ENCODE results near the gene MSH3.

Gene MSH3

DNA sequence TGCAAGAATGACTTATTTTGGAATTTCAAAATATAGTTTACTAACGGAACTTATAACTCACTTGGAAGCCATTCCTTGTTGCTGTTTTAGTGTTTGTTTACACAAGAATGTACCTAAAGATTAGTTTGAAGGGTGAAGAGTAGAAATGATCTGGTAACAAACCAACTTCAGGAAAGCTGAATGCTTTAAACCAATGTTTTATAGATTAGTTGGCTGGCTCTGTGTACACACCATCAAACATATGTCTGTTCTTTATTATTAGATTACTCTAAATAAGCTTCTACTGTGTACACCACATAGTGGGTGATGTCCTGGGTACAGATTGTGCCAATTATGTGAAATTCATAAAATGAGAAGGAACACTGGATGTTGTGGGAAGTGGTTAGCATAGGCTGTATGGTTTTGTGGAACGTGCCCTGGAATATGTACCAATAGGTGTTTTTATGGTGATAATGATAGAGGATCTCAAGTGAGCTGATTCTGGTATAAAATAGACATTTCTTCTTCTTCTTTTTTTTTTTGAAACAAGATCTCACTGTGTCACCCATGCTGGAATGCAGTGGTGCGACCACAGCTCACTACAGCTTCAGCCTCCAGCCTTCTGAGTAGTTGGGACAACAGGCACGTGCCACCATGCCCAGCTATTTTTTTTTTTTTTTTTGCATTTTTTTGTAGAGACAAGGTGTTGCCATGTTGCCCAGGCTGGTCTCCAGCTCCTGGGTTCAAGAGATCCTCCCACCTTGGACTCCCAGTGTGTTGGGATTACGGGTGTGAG is 109.6 kb downstream of the MSH3 start:
- TF ChIP-seq GATA3 (IDR thresholded peaks at IDR 0.05; ENCODE audit: low read depth, low read length) (no peak), GATA2 (IDR thresholded peaks at IDR 0.05; ENCODE audit: low read depth, low read length) (no peak)

DNA sequence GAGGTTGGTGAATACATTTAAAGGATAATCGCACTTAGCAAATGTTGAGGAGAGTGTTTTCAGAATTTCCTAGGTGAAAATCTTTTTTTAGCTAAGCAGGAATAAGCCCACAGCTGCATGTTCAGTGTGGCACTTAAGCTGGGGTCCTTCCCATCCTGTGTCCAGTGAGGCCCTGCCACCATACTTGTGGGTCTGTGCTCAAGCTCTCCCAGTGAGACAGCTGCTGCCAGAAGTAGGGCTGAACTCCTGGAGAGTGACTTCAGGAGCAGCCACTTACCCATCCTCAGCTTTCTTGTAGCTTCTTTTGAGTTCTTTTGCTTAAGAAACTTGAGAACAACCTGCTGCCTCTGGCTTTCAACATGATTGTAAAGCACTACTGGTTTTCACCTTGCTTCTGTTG is 110.3 kb downstream of the MSH3 start:
- TF ChIP-seq GATA3 (IDR thresholded peaks at IDR 0.05; ENCODE audit: low read depth, low read length) (no peak), GATA2 (IDR thresholded peaks at IDR 0.05; ENCODE audit: low read depth, low read length) (no peak)

DNA sequence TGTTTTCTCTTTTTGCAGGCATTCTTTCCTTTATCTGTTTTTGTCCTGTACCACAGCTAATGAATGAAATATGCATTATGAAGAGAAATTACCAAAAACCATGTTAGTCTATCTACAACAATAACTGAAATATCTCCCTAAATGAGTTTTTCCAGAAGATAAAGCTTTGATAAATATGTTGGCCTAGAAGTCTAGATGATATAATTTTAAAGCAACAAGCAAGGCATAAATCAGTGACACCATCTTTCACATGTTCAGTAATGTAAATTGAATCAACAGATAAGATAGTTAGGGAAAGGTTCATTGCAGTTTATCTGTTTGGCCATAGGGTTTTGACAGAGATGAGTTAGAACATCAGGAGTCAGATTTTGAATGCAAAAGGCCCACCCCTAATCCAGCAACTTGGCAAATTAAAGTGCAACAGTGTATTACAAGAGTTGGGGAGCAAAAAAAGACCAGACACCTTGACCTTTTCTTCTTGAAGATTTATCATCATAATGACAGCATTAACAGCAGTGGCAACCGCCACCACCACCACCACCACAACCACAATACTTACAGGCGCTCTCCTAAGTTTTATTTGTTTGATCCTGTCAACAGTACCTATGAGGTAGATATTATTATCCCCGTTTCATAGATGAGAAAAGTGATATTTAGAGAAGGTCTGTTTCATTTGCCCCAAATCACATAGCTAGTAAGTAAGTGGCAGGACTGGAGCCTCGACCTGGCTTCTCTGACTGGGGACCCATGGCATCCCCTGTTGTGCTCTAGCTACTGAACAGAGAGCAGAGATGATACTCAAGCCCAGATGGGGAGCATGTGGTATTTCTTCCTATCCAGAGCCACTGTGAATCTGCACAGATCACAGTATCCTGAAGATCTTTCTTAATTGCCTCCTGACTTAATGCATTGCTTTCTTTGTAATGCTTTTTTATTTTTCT is 123.2 kb downstream of the MSH3 start:
- TF ChIP-seq GATA3 (IDR thresholded peaks at IDR 0.05; ENCODE audit: low read depth, low read length) = peak; percentile 63
- peak; percentile 56 for TF ChIP-seq GATA2 (IDR thresholded peaks at IDR 0.05; ENCODE audit: low read depth, low read length)

DNA sequence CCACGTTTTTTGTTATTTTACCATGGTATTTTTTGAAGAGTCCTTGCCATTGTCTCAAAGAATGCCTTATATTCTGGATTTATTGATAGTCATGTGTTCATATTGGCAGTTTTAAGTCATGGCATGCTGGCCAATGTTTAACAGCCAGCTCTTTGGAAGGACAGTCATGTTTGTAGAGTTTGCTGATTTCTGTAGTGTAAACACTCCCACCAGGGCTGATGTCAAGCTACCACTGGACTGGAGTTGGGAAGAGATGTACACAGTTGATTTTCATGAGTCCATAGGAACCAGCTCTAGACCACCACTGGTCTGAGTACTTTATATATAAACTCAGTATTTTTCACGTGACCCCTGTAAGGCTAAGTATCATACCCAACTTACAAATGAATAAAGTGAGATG is 125.6 kb downstream of the MSH3 start:
- TF ChIP-seq GATA2 (IDR thresholded peaks at IDR 0.05; ENCODE audit: low read depth, low read length) (no peak), GATA3 (IDR thresholded peaks at IDR 0.05; ENCODE audit: low read depth, low read length) (no peak)

DNA sequence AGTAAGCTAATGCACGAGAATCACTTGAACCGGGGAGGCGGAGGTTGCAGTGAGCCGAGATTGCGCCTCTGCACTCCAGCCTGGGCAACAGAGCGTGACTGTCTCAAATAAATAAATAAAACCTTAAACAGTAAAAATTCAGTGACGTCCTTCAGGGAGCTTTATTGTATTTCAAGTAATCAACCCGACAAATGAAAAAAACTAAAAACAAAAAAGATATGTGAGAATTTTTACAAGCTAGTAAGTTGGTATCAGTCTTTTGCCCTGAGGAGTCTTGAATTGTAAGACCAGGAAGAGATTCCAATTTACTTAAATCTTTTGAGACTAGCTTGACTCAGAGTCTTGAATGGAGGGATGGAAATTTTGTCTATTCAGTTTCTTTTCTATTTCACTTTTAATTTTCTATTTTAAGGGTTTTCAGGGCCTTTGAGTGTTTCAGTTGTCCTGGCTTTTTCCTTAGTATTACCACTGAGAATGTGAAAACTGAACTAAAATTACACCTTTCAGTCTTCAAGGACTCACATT is 126.4 kb downstream of the MSH3 start:
- TF ChIP-seq GATA2 (IDR thresholded peaks at IDR 0.05; ENCODE audit: low read depth, low read length) = no peak
- no peak for TF ChIP-seq GATA3 (IDR thresholded peaks at IDR 0.05; ENCODE audit: low read depth, low read length)

DNA sequence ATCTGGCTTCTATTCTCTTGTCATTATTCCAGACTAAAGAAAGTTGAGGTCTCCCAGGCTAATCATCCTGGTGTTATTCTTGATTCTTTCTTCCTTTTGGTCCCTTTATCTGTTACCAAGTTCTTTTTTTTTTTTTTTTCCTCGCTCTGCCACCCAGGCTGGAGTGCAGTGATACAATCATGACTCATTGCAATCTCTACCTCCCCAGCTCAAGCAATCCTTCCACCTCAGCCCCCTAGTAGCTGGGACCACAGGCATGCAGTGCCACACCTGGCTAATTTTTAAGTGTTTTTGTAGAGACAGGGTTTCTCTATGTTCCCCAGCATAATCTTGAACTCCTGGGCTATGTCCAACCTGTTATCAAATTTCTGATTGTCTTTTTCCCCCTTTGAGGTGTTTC is 126.9 kb downstream of the MSH3 start:
- TF ChIP-seq GATA2 (IDR thresholded peaks at IDR 0.05; ENCODE audit: low read depth, low read length) = no peak
- no peak for TF ChIP-seq GATA3 (IDR thresholded peaks at IDR 0.05; ENCODE audit: low read depth, low read length)

DNA sequence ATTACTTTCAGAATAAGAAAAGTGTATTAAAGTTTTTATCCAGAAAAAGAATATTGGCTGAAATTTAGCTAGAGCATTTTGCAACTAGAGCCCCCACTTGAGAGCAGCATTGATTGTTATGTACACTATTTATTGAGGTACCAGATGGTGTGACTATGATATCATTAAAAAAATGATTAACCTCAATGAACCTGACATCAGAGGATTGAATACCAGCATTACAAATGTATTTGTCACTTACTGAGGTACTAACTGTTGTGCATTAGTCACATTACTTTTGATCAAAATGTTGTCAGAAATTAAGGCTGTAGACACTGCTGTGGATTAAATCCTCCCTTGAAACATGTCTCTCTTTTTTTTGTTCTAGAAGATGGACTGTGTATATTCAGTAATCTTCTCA is 128.2 kb downstream of the MSH3 start:
- TF ChIP-seq GATA3 (IDR thresholded peaks at IDR 0.05; ENCODE audit: low read depth, low read length) (no peak), GATA2 (IDR thresholded peaks at IDR 0.05; ENCODE audit: low read depth, low read length) (no peak)

DNA sequence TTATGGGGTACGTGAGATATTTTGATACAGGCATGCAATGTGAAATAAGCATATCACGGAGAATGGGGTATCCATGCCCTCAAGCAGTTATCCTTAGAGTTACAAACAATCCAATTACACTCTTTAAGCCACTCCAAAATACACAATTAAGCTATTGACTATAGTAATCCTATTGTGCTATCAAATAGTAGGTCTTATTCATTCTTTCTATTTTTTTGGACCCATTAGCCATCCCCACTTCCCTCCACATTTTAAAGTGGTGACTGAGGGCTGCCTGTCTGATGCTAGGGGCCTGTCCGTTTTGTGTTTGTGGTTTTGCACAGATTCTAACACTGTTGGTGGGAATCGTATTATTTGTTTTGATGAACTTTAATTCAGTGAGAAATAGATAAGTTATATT is 130.0 kb downstream of the MSH3 start:
- TF ChIP-seq GATA3 (IDR thresholded peaks at IDR 0.05; ENCODE audit: low read depth, low read length) (no peak), GATA2 (IDR thresholded peaks at IDR 0.05; ENCODE audit: low read depth, low read length) (no peak)

DNA sequence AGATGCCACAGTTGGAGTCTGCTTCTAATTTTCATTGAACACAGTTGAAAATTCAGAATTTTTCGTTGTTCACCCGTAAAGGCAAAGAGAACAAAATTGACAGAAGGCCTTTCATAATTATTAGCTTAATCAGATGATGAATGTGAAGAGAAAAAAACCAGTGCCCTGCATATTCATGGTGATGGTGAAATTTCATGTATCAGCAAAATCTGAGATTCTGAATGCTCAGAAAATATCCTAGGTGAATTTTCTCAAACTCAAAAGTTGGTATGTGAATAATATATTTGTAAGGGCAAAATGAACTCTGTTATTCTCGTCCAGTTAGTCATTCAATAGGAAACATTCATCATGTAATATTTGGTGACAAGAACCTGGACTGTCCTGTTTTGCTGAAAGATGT is 136.2 kb downstream of the MSH3 start:
- TF ChIP-seq GATA2 (IDR thresholded peaks at IDR 0.05; ENCODE audit: low read depth, low read length) (no peak), GATA3 (IDR thresholded peaks at IDR 0.05; ENCODE audit: low read depth, low read length) (no peak)

DNA sequence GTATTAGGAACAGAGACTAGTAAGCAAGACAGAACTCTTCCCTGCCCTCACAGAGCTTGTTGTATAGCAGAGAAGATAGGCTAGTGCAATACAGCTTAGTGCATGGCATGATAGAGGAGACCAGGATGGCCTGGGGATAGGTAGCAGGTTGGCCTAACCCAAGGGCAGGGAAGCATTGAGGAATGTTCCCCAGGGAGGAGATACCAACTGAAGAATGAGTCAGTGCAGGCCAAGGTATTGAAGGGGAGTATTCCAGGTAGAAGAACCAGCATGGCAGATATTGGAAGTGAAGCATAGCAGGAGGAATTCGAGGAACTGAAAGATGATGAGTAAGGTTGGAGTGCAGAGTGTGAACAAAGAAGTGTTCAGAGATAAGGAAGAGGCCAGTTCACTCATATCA is 138.9 kb downstream of the MSH3 start:
- TF ChIP-seq GATA2 (IDR thresholded peaks at IDR 0.05; ENCODE audit: low read depth, low read length) = no peak
- TF ChIP-seq GATA3 (IDR thresholded peaks at IDR 0.05; ENCODE audit: low read depth, low read length) = no peak

DNA sequence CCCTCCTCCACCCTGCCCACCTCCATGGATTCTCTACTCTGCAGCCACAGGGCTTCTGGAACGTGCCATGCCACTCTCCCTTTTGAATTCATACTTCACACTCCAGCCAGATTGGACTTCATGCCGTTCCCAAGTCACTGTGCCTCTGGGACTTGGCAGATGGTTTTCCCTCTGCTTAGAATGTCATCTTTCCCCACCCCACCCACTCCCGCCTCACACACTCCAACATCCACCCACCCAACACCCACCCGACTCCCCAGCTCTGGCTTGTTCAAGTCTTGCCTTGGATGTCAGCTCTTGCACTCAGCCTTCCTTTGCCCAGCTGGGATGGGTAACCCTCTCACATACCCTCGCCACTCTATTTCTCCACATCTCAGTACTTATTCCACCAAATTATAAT is 142.4 kb downstream of the MSH3 start:
- no peak for TF ChIP-seq GATA3 (IDR thresholded peaks at IDR 0.05; ENCODE audit: low read depth, low read length)
- no peak for TF ChIP-seq GATA2 (IDR thresholded peaks at IDR 0.05; ENCODE audit: low read depth, low read length)

DNA sequence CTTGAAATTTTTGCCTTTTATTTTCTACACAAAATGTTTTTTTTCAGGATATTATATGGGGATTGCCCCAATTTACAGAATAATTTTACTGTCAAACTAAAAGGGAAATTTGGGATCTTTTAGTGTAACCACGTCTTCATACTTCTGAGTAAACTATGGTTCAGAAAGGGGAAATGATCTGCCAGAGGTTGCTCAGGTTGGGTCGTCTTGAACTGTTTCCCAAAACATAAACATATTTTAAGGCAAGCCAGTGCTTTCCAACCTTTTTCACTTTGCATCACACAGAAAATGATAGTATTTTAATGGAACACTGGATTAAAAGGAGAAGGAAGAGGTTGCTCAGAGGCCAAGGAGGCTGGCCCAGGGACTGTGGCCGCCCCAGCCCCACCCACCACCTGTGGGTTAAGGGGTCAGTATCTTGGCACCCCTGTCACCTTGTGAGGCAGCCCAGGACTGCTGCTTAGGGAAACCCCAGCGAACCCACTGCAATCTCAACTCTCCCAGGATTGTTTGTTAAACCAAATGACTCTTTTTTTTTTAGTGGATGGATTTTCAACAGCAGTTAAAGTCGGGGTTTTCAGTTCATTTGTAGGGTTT is 143.1 kb downstream of the MSH3 start:
- TF ChIP-seq GATA2 (IDR thresholded peaks at IDR 0.05; ENCODE audit: low read depth, low read length) (no peak), GATA3 (IDR thresholded peaks at IDR 0.05; ENCODE audit: low read depth, low read length) (no peak)

DNA sequence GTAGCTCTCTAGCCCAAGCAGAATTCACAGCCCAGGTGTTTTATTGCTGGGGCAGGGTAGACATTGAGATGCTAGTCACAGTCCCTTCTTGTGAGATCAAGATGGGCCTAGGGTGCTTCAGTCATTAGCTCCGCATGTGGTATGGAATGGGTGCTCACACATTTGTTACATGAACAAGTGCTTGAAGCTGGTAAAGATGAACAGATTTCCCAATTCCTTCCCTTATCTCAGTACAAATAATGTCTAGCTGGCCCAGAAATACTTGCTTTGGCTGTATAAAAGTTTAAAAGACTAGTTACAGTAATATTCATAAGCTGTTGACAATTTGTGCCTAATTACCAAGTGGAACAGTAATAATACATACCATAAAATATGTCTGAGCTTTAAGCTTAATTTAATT is 143.7 kb downstream of the MSH3 start:
- TF ChIP-seq GATA2 (IDR thresholded peaks at IDR 0.05; ENCODE audit: low read depth, low read length) (no peak), GATA3 (IDR thresholded peaks at IDR 0.05; ENCODE audit: low read depth, low read length) (no peak)

DNA sequence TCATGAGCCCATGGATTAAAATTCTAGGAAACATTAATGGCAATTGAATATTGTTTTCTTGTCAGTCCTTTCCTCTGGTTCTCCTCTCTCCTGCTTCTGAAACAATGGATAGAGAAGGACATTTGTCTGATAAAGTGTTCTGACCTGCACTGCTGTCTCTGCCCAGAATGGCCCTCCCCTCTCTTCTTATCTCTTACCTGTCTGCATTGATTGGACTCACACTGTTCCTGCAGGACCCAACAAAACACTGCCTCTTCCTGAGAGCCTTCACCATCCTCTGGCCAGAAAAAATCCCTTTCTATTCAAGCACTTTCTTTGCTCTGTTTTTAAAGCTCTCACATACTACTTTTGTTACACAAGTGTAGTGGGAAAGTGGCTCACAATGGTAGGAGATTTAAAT is 144.2 kb downstream of the MSH3 start:
- TF ChIP-seq GATA3 (IDR thresholded peaks at IDR 0.05; ENCODE audit: low read depth, low read length) (no peak), GATA2 (IDR thresholded peaks at IDR 0.05; ENCODE audit: low read depth, low read length) (no peak)
